ENCODE measurements around the gene LRP4. TPM values are rescaled to one million over a fixed set of nuclear protein-coding genes. Genes with fewer than 3 reads are reported as not detected.

The LRP4 gene
- total RNA-seq, 2 experiments from 2014 or later: 0.20 to 0.43 TPM

GRCh38 chr11:46856605-46857343 is 61.6 kb downstream of the LRP4 start:
- no peaks in the 10 kb centered on the region for H3K36me3 Mint-ChIP-seq
- H3K4me1 Mint-ChIP-seq: no peaks in the 10 kb centered on the region
- H3K27me3 Mint-ChIP-seq: no peaks in the 10 kb centered on the region
- no peak for DNase-seq
- no peak overlapping the region for H3K27ac Mint-ChIP-seq
- no peak overlapping the region for H3K4me3 Mint-ChIP-seq
- no peaks in the 10 kb centered on the region for H3K9me3 Mint-ChIP-seq

DNA sequence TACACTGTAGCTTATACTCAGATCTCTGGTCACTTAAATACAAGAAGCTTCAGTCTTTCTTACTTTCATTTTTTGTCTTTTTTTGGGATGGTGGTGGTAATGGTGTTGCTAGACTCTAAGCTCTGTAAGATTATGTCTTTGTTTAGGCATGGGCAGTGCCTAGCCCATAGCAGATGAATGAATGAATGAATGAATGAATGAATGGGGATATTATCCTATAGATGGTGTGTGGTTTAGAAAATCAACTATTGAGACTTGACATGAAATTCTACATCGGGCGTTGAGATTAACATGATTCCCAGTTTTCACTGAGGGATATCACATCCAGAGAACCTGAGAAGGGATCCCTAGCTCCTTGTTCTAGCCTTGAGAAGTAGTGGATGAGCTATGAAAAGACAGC is 62.5 kb downstream of the LRP4 start:
- DNase-seq: no peak
- H3K9me3 Mint-ChIP-seq: no peaks in the 10 kb centered on the region
- no peaks in the 10 kb centered on the region for H3K4me1 Mint-ChIP-seq
- H3K27ac Mint-ChIP-seq: no peak overlapping the region
- H3K4me3 Mint-ChIP-seq: no peak overlapping the region
- no peaks in the 10 kb centered on the region for H3K36me3 Mint-ChIP-seq
- H3K27me3 Mint-ChIP-seq: no peaks in the 10 kb centered on the region

DNA sequence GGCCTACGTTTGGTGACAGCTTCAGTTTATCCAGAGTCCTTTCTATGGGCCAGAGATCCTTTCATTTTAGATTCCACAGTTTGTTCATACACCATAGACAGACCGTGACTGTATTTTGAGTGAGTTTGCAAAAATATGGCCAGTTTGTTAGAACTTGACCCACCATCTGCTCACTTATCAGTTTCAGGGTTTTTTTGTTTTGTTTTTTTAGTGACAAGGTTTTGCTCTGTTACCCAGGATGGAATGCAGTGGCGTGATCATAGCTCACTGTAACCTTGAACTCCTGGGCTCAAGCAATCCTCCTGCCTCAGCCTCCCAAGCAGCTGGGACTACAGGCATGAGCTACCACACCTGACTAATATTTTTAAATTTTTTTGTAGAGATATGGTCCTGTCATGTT is 63.2 kb downstream of the LRP4 start:
- no peak for DNase-seq
- Mint-ChIP-seq H3K4me1 (no peaks in the 10 kb centered on the region), H3K36me3 (no peaks in the 10 kb centered on the region), H3K27me3 (no peaks in the 10 kb centered on the region), H3K27ac (no peak overlapping the region), H3K4me3 (no peak overlapping the region), H3K9me3 (no peaks in the 10 kb centered on the region)

DNA sequence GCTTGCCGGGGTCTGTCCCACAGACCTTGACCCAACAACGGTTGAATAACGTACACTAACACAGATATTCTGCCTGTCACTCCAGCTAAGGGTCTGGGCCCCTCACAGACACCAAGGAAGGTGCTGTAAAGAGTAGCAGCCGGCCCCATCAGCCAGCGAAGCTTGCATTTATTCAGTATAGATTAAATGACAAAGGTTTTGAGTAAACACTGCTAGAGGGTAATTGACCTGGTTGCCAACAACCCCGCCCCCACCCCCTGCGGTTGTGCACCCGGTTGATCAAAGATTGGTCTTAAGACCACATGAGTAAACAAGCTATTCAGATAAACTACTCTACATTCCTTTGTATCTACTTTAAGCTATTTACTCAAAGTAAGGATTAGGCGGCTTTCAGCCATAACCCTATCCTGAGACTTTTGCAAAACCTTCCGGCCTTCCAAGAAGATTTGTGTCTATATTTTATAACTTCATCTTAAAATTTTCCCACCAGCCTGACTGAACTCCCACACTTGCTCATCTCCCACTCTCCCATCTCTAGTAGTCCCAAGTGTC is 67.4 kb downstream of the LRP4 start:
- Mint-ChIP-seq H3K9me3 (no peaks in the 10 kb centered on the region), H3K36me3 (no peaks in the 10 kb centered on the region), H3K27ac (no peak overlapping the region), H3K4me3 (no peak overlapping the region), H3K27me3 (peaks cover 3% of the 10 kb centered on the region), H3K4me1 (peaks cover 3% of the 10 kb centered on the region)
- no peak for DNase-seq

DNA sequence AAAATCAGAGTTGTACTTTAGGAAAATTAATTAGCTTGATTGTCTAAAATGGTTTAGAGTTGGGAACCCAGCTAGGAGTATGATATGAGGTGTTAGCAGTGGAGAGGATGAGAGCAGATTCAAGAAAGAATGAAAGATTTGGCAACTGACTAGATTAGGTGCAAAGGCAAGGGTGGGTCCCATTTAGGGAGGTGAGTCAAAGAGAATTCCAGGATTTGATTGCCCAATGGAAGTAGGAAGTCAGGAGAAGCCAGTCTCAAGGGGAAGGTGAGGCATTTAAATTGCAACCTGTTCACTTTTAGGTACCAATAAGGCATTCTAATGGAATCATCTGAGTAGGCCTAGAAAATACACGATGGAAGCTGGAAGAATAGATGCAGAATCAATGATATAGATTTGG is 68.7 kb downstream of the LRP4 start:
- Mint-ChIP-seq H3K27me3 (peaks cover 3% of the 10 kb centered on the region), H3K4me1 (peaks cover 4% of the 10 kb centered on the region), H3K27ac (no peak overlapping the region), H3K36me3 (no peaks in the 10 kb centered on the region), H3K9me3 (no peaks in the 10 kb centered on the region), H3K4me3 (no peak overlapping the region)
- DNase-seq: no peak

DNA sequence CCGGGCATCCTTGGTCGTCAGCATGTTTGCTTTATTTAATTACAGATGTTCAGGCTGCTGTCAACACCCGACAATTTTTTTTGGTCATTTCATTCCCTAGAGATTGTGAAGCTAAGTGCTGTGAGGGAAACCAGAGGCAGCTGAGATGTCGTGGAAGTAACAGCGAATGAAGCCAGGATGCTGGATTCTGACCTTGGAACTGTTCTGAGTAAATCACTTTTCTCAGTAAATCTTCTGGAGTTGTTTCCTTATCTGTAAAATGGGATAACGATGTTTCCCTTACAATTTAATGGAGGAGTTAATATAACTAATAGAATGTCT is 71.9 kb downstream of the LRP4 start:
- Mint-ChIP-seq H3K9me3 (no peaks in the 10 kb centered on the region), H3K27ac (peak overlapping the region; percentile 94), H3K4me3 (peak overlapping the region; percentile 93), H3K27me3 (peaks cover 3% of the 10 kb centered on the region), H3K4me1 (peaks cover 23% of the 10 kb centered on the region), H3K36me3 (peaks cover 14% of the 10 kb centered on the region)
- no peak for DNase-seq

DNA sequence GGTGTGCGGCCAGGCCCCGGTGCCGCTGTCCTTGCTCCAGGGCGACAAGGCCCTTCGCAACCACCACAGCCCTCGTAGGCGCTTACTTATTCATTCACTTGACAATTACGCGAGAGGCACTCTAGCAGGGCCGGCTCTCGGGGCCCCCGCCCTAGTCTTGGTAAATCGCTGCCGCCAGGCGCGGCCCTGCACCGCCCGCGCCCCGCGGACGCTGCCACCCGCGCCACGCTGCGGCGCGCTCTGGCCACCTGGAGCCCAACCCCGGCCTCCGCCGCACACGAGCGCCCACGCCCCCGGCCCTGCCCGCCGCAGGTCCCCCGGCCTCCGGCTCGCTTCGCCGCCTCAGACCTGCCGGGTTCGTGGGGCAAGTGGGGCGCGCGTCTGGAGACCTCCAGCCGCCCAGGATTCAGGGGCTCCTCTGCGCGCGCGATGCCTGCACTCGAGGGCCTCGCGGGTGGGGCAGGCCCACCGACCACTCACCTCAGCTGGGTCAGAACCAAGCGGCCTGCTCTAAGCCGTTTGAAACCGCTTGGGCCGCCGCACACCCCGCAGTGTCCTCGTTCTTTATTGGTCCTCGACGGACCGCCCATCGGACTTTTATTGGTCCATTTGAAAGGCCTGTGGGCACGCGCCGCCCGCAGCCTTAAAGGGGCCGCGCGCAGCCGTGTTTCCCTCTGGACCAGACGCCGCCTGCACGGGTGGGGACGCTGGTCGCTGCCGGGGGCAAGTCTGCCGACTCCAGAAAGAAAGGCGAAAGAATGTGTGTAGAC is 72.4 kb downstream of the LRP4 start, which contains the start of gene CKAP5:
Gene CKAP5, minus strand, starts transcription at position 541 of the 770 bp plus-strand sequence. CDS start 25,049 bp downstream, outside the sequence.
- peaks cover 25% of the 10 kb centered on the region for H3K4me1 Mint-ChIP-seq
- peak within 1 kb of the TSS; percentile 93 for H3K4me3 Mint-ChIP-seq
- peaks cover 3% of the 10 kb centered on the region for H3K27me3 Mint-ChIP-seq
- peaks cover 14% of the 10 kb centered on the region for H3K36me3 Mint-ChIP-seq
- H3K9me3 Mint-ChIP-seq: no peaks in the 10 kb centered on the region
- DNase-seq: peak; percentile 87
- H3K27ac Mint-ChIP-seq: peak within 1 kb of the TSS; percentile 94

DNA sequence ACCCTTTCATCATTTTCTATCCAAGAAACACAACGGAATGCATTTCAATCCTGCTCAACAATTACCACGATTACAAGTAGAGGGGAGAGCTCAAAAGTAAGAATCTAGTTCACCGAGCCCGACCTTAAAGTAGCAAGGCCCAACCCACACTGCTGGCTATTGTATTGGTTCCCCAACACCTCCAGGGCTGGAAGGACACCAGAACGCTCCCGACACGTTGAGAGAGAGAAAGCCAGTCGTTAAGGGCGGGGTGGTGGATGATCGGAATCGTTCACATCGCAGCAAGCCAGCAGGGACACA is 73.0 kb downstream of the LRP4 start:
- peaks cover 14% of the 10 kb centered on the region for H3K36me3 Mint-ChIP-seq
- H3K27ac Mint-ChIP-seq: peak overlapping the region; percentile 54
- H3K4me3 Mint-ChIP-seq: peak overlapping the region; percentile 87
- H3K27me3 Mint-ChIP-seq: peaks cover 3% of the 10 kb centered on the region
- DNase-seq: no peak
- no peaks in the 10 kb centered on the region for H3K9me3 Mint-ChIP-seq
- H3K4me1 Mint-ChIP-seq: peaks cover 25% of the 10 kb centered on the region

DNA sequence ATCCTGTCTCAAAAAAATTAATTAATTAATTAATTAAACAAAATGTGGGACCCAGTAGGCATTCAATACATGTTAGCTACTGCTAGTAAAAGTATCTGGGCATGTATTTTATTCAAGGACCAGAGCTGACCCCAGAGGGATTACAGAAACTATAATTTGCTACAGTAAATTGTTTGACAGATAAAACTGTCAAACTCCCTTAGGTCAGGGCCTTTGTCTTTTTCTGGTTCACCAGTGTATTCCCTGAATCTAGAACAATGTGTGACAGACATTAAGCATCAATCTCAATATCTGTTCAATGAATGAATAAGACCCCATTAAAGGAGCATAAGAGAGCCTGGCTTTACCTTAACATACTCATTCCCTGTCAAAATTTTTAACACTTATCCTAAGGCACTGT is 78.2 kb downstream of the LRP4 start:
- Mint-ChIP-seq H3K4me1 (peaks cover 39% of the 10 kb centered on the region), H3K4me3 (no peak overlapping the region), H3K9me3 (no peaks in the 10 kb centered on the region), H3K27ac (no peak overlapping the region), H3K27me3 (no peaks in the 10 kb centered on the region), H3K36me3 (peaks cover 21% of the 10 kb centered on the region)
- no peak for DNase-seq

DNA sequence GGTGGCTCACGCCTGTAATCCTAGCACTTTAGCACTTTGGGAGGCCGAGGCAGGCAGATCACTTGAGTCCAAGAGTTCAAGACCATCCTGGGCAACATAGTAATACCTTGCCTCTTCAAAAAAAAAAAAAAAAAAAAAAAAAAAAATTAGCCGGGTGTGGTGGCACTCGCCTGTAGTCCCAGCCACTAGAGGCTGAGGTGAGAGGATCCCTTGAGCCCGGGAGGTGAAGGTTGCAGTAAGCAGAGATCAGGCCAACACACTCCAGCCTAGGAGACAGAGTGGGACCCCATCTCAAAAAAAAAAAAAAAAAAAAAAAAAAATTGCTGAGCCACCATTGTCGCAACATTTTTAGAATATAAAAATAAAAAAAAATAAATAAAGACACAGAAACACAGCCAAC is 79.8 kb downstream of the LRP4 start:
- peaks cover 29% of the 10 kb centered on the region for H3K4me1 Mint-ChIP-seq
- no peaks in the 10 kb centered on the region for H3K27me3 Mint-ChIP-seq

DNA sequence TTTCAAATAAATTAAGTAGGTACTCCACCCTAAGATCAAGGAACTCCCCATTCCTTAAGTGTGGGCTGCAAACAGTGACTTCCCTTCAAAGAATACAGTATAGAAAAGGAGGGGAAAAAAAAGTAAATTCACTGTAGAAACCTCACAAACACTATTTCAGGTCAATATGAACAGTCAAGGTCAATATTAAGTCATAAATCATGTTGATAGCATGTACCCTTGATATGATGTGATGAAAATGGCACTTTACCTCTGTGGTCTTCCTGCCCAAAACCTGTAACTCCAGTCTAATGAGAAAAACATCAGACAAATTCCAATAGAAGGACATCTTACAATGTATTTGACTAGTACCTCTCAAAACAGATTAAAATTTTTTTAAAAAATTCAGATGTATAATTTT is 80.5 kb downstream of the LRP4 start:
- Mint-ChIP-seq H3K36me3 (peaks cover 14% of the 10 kb centered on the region), H3K9me3 (no peaks in the 10 kb centered on the region), H3K27me3 (no peaks in the 10 kb centered on the region), H3K27ac (no peak overlapping the region), H3K4me1 (peaks cover 30% of the 10 kb centered on the region), H3K4me3 (no peak overlapping the region)
- no peak for DNase-seq

More for the DNA sequence above, 79.8 kb downstream of the LRP4 start:
- peaks cover 18% of the 10 kb centered on the region for H3K36me3 Mint-ChIP-seq
- DNase-seq: no peak
- H3K4me3 Mint-ChIP-seq: no peak overlapping the region
- no peaks in the 10 kb centered on the region for H3K9me3 Mint-ChIP-seq
- no peak overlapping the region for H3K27ac Mint-ChIP-seq

DNA sequence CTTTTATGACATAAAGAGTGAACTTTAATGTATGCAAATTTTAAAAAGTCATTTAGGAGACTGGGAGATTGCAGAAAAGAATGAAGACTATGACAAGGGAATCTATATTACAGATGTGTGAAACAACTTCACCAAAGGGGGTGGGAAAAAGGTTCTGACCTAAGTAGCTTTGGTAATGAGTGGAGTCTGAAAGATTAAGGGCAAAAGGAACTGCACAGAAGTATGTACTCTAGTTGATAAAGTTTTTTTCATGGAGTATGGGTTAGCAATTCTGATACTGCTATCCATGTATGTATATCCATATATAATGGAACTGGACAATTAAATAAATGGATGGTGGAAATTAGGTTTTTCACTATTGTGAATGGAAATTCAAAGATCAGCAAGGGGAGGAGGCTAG is 81.5 kb downstream of the LRP4 start:
- no peaks in the 10 kb centered on the region for H3K9me3 Mint-ChIP-seq
- H3K36me3 Mint-ChIP-seq: peaks cover 8% of the 10 kb centered on the region
- no peaks in the 10 kb centered on the region for H3K27me3 Mint-ChIP-seq
- H3K4me3 Mint-ChIP-seq: no peak overlapping the region
- H3K4me1 Mint-ChIP-seq: peaks cover 24% of the 10 kb centered on the region
- H3K27ac Mint-ChIP-seq: no peak overlapping the region
- DNase-seq: no peak

DNA sequence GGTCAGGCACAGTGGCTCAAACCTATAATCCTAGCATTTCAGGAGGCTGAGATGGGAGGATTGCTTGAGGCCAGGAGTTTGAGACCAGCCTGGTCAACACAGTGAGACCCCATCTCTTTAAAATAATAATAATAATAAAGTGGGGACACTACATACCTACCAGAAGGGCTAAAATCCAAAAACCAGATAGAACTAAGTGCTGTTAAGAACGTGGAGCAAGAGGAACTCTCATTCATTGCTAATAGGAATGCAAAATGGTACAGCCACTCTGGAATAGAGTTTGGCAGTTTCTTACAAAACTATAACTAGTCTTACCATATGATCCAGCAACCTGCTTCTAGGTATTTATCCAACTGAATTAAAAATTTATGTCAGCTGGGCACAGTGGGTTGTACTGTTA is 81.9 kb downstream of the LRP4 start:
- DNase-seq: no peak
- Mint-ChIP-seq H3K4me1 (peaks cover 24% of the 10 kb centered on the region), H3K27me3 (no peaks in the 10 kb centered on the region), H3K4me3 (no peak overlapping the region), H3K27ac (no peak overlapping the region), H3K9me3 (no peaks in the 10 kb centered on the region), H3K36me3 (peaks cover 7% of the 10 kb centered on the region)

- DNase-seq: no peak
- Mint-ChIP-seq H3K4me3 (no peak overlapping the region), H3K27ac (no peak overlapping the region), H3K4me1 (peaks cover 25% of the 10 kb centered on the region), H3K36me3 (peaks cover 7% of the 10 kb centered on the region), H3K27me3 (no peaks in the 10 kb centered on the region), H3K9me3 (no peaks in the 10 kb centered on the region)
Observed at GRCh38 chr11:46835897-46836296, 82.5 kb downstream of the LRP4 start.

DNA sequence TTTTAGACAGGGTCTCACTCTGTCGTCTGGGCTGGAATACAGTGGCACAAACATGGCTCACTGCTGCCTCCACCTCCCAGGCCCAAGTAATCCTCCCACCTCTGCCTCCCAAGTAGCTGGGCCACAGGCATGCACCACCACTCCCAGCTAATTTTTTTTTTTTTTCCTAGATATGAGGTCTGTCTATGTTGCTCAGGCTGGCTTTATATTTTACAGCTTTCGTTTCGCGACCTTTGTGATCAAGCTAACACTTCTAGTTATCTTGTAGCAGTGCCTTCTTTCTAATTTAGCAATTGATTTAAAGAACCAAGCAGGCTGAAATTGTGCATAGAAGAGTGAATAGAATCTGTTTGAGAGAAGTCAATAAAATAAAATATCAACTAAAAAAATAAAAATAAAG is 83.5 kb downstream of the LRP4 start:
- no peaks in the 10 kb centered on the region for H3K9me3 Mint-ChIP-seq
- peaks cover 25% of the 10 kb centered on the region for H3K4me1 Mint-ChIP-seq
- H3K27ac Mint-ChIP-seq: no peak overlapping the region
- no peak overlapping the region for H3K4me3 Mint-ChIP-seq
- H3K36me3 Mint-ChIP-seq: peaks cover 7% of the 10 kb centered on the region
- no peak for DNase-seq
- no peaks in the 10 kb centered on the region for H3K27me3 Mint-ChIP-seq

Data from activated naive CD8-positive, alpha-beta T cell treated with anti-CD3 and anti-CD28 coated beads for 36 hours (primary cell).